Activated naive CD4-positive, alpha-beta T cell treated with Interleukin-2 at 50 U/mL for 16 hours (primary cell): ENCODE data around the gene METTL16.

Source experiments
- DNase-seq: peaks from one replicate; pipeline ENCODE4 v3.0.0-alpha.2; 2020

Gene METTL16

DNA sequence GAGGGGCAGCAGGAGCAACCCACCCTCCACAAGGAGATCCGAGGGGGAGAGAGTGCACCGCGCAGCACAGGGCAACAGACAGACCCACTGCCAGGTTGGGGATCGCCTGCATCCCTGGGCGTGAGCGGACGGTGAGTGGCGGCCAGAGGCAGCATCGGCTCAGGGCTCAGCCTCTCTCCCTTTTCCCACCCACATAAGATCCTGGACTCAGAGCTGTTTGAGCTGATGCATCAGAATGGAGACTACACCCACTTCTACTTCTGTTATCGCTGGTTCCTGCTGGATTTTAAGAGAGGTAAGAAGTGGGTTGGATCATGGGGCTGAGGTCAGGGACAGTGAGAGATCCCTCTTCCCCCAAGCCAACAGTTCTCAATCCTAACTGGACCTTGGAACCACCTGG is 134.0 kb downstream of the METTL16 start:
- DNase-seq = no peak

DNA sequence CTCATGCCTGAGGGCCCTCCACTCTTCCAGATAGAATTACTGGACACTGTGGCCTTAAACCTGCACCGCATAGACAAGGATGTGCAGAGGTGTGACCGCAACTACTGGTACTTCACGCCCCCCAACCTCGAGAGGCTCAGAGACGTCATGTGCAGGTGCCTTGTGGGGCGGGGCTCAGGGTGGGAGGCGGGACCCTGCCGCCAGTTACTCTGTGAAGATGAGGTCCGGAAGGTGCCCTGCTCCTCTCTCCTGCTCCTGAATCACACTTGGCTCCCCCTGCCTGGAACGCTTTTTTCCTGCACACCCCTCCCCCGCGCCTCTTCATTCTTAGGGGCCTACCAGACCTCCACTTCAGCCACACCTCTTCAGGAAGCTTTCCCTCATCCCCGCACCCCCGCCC is 135.6 kb downstream of the METTL16 start:
- no peak for DNase-seq

DNA sequence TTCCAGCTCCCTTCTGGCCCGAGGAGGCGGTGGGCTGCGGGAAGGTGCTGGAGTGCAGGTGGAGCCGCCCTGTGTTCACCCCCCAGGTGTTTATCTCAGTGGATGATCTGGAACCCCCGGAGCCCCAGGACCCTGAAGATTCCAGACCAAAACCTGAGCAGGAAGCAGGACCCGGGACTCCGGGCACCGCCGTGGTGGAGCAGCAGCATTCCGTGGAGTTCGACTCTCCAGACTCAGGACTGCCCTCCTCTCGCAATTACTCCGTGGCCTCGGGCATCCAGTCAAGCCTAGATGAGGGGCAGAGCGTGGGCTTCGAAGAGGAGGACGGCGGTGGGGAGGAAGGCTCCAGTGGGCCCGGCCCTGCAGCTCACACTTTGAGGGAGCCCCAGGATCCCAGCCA is 136.3 kb downstream of the METTL16 start:
- no peak for DNase-seq

DNA sequence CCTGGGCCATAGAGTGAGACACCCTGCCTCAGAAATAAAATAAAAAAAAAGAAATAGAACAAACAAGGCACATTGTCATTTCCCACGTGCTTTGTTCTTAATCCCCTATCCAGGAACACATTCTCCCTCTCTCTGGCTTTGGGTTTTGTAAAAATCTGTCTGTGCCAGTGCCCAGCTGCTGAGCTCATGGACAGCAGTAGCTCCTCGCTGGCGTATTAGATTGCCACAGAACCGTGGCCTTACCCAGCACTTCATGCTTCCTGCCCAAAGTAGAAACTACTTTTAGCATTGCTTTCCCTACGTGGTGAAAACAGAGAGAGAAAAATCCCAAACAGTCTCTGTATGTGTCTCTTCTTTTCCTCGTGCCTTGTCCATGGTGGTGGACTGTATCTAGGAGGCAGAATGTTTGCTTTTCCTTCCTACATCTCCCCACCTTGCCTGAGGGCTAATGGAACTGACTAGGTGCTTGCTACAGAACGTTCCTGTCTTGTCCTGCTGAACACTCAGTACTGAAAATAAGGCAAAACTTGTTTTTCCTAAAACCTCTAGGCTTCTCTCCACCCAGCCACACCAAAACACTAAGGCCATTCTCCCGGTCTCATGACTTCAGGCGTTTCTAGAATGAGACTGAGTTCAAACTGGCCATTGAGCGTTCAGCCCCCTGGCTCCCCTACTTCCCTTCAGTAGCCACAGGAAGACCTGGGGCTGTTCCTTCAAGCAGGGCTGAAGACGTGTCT is 137.0 kb downstream of the METTL16 start:
- no peak for DNase-seq

DNA sequence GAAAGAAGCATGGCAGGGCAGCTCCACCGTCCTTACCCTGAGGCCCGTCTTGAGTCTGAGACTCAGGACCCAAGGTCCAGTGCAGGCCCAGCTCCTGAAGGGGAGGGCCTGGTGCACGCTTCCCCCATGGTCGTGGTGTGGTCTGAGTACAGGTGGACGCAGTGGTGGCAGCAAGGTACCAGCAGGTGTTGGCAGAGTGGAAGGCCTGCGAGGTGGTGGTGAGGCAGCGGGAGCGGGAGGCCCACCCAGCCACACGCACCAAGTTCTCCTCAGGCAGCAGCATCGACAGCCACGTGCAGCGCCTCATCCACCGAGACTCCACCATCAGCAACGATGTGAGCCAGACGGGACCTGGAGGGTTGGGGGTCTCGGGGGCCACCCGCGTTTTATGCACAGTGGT is 138.5 kb downstream of the METTL16 start:
- no peak for DNase-seq

DNA sequence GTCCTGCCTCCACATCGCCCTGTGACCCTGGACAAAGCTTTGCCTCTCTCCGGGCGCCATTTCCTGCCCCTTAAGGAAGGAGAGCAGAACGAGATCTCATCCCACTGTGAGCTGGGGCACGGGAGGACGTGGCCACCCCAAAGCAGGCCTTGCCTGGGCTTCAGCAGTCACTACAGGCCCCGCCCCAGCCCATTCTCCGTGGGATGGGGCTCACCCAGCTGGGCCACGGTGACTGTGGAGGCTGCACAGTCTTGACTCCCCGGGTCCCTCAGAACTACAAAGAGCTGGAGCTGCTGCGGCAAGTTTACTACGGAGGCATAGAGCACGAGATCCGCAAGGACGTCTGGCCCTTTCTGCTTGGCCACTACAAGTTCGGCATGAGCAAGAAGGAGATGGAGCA is 139.0 kb downstream of the METTL16 start:
- DNase-seq = no peak

DNA sequence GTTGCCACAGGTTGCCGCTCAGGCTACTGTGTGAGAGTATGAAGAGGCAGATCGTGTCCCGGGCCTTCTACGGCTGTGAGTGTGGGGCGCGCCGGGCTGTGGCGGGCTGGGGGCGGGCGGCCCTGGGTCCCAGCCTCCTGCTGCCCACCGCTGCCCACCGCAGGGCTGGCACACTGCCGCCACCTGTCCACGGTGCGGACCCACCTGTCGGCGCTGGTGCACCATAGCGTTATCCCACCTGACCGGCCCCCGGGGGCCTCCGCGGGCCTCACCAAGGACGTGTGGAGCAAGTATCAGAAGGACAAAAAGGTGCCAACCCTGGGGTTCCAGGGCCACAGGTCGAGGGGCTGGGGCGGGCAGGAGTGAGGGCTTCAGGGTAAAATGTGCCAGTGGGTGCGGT is 139.5 kb downstream of the METTL16 start:
- DNase-seq = no peak

DNA sequence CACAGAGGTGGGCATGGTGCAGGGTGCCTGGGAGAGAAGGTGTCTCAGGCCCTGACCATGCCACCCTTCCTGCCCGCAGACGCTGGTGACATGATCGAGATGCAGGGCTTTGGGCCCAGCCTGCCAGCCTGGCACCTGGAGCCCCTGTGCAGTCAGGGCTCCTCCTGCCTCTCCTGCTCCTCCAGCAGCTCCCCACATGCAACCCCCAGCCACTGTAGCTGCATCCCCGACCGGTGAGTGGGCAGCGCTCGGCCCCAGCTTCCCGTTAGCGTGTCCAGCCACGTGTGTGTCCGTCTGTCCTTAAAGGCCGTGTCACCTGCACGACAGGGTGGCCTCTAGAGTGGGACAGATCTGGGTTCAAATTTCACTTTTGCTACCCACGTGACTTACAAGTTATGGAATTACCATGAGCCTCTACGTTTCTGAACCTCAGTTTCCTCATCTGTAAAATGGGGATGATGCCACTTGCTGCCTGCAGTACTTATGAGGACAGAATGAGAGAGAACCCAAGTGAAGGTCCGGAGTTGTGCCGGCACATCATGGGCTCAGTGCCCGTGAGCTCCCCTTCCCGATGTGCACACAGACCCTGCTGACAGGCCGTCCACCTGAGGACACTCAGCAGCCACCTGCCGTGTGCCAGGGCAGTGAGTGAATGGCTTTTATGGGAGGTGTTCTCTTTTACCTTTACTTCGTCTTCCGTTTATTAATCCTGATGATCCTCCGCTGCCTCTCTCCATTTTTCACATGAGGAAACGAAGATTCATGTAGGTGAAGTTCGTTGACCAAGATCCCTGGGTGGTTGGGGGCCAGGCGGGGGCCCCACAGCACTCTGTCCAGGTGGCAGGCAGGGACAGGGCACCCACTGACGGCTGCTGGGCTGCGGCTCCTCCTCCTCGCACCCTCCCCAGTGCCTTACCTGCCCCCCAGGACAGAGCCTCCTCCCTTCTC is 140.2 kb downstream of the METTL16 start:
- DNase-seq = no peak

DNA sequence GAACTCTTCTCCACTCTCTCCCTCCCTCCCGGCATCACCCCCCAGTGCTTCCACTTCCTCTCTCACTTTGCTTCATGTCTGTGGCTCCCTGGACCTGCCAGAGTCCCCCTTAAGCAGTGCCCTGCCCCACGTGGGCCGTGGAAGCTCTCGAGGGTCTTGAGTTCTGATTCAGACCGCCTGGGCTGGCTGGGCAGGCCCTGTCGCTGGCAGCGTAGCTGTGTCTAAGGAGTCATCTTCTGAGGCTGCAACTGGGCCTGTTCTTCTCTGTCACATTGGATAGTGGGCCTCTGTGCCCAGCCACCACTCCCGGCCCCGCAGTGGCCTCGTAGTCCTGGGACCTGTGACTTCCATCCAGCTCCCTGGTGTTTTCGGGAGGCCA is 141.5 kb downstream of the METTL16 start:
- DNase-seq = no peak

DNA sequence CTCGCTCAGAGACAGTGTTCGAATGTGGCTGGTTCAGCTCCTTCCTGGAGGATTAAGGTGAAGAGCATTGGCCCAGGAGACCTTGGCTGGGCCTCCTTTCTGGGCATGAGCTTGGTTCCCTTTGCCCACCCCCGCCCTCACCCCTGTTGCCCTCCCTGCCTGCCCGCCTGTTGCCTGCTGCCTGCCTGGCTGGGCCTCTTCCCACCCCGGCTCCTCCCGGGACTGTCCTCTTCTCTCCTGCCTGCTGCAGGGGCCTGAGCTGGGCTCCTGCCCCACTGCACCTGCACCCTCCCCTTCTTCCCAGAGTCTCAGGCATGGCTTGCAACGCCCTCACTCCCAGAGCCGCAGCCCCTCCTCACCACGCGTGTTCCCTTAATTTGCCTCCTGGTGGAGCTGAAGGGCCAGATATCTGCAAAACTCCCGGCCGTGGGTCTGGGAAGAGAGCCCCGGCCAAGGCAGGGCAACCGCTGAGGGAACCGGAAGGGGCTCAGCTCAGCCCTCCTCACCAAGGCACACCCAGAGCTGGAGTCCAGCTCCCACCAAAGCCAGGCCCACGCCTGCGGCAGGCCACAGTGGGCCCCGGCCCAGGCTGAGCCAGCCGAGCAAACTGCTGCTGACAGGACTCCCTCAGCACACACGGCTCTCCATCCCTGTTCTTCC is 142.0 kb downstream of the METTL16 start:
- no peak for DNase-seq

DNA sequence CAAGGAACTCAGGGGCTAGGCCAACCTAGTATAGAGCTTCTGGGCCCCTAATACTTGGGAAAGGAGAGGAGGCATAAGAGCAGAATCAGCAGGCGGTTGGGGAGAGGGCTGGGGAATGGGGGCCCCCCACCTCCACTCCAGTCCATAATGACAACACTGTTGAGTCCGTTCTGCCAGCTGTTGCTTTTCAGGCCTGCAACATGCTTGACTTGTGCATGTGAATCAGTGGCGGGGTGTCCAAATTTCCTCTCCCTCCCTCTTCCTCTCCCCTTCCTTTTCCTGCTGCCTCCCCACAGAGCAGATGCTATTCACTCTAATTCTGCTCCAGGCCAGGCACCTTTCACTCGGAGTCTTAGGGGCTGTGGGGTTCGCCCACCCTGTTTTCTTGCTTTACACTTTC is 142.6 kb downstream of the METTL16 start:
- DNase-seq = no peak

DNA sequence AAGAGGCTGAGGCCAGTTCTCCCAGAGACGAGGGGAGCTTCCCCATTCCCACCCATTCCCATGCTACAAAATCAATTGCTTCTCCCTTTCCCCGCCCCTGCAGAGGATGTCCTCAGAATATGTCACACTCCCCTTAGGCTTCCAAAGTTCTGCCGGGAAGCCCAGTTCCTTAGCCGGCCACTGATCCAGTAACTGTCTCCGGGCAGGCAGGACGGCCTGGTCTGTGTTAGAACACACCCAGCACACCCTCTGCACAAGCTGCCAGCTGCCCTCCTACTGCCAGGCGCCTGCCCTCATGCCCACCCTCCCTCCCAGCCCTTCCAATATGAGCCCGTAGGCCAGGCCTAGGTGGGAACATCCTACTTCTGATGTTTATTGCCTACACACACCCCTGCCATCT is 143.3 kb downstream of the METTL16 start:
- DNase-seq = no peak

DNA sequence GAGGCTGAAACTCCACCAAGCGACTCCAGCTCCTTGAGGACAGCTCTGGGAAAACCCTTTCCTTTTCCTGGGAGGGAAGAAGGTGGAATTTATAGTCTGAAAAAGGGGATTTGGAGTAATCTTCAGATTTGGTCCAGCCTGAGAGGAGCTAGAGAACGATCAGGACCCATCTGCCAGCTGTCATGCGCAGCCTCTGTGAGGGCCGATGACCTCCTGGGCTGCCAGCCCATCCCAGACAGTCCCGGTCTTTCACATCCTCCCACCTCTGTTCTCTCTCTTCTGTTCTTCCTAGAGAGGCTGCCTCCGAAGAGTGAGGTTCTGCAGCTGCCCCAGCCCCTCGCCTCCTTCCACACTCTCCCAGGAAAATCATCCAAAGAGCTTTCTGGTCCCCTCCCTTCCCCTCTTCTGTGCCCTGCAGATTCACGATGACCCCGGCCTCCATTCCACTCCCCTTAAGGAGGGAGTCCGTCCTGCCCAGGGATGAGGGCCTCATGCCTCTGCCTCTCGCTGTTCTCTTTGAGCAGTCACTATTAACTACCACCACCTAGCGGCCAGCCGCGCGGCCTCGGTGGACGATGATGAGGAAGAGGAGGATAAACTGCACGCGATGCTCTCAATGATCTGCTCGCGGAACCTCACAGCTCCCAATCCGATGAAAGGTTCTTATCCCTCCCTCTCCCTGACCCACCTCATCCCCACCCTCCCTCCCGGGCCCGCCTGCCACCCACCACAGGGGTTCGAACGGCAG is 144.8 kb downstream of the METTL16 start:
- no peak for DNase-seq
